GM12878 (cell line): ENCODE measurements around the gene MYH2. TPM values are rescaled to one million over a fixed set of nuclear protein-coding genes. Genes with fewer than 3 reads are reported as not detected.

ENCODE experiments used
- ATAC-seq: fragments of 200-7000 bp; cut with Tn5 transposase; 3 replicates; pipeline ENCODE4 v1.9.1; 2020; ENCODE audit warnings: mild to moderate bottlenecking, moderate library complexity
- BruUV-seq: library from RNA; stranded (reverse); fragments of 400-500 nt; replicated peaks from 2 replicates; lab custom pipeline; 2021; lab: Mats Ljungman, UMichigan
- CTCF ChIA-PET: fragments of 300-600 bp; sonication (Branson Sonifier 250); formaldehyde crosslinking; extraction: SDS; loops from one replicate; lab custom pipeline; 2021; ENCODE audit warnings: inconsistent platforms; lab: Yijun Ruan, JAX
- POLR2A ChIA-PET: fragments of 350-600 bp; formaldehyde crosslinking; extraction: SDS; loops from one replicate; lab custom pipeline; 2021; ENCODE audit warnings: inconsistent platforms; lab: Charles Lee
- RAD21 ChIA-PET: fragments of 300-600 bp; sonication (Branson Sonifier 250); formaldehyde crosslinking; loops from one replicate; lab custom pipeline; 2023; ENCODE audit warnings: antibody characterized with exemption; ENCODE audit not compliant: unreplicated experiment; lab: Charles Lee
- SMC1A ChIA-PET: fragments of 300-600 bp; sonication (Branson Sonifier 250); formaldehyde crosslinking; loops from one replicate; lab custom pipeline; 2023; ENCODE audit not compliant: unreplicated experiment, uncharacterized antibody; lab: Charles Lee
- DNase-seq: peaks from one replicate; pipeline ENCODE4 v3.0.0-alpha.2; 2011; ENCODE audit warnings: low read depth, low spot score
- FAIRE-seq: peaks from 3 replicates; lab custom pipeline; 2011; peaks lifted over from hg19 to GRCh38; lab: Jason Lieb, UNC
- H2AFZ ChIP-seq: 2 replicates; pipeline ENCODE4 v1.6.0; 2011; ENCODE audit warnings: low read depth, low read length, control low read depth; ENCODE audit not compliant: control insufficient read depth
- H3K27ac ChIP-seq: 2 replicates; pipeline ENCODE4 v1.5.1; 2011; ENCODE audit warnings: control low read depth; ENCODE audit not compliant: control insufficient read depth, insufficient read depth
- H3K27me3 ChIP-seq, 2 experiments: replicated peaks in 1 of 2; 2 replicates each; pipeline versions ENCODE4 v1.6.0 to v1.6.1; 2011; ENCODE audit warnings: low read length in 1 of 2; ENCODE audit not compliant: control insufficient read depth in 2 of 2, insufficient read depth in 2 of 2
- H3K36me3 ChIP-seq, 2 experiments: 2 replicates each; pipeline ENCODE4 v1.5.1; 2011; ENCODE audit warnings: low read length in 1 of 2; ENCODE audit not compliant: control insufficient read depth in 2 of 2, insufficient read depth in 2 of 2
- H3K4me1 ChIP-seq: 2 replicates; pipeline ENCODE4 v1.6.1; 2011; ENCODE audit warnings: mild to moderate bottlenecking, low read length, moderate library complexity, mixed read lengths; ENCODE audit not compliant: control insufficient read depth, insufficient read depth
- H3K4me2 ChIP-seq: 2 replicates; pipeline ENCODE4 v1.6.0; 2011; ENCODE audit warnings: control low read depth; ENCODE audit not compliant: control insufficient read depth, insufficient read depth
- H3K4me3 ChIP-seq: fragments of 200-600 bp; sonication (generic); 2 replicates; pipeline ENCODE4 v1.5.1; 2016
- H3K79me2 ChIP-seq: 2 replicates; pipeline ENCODE4 v1.6.0; 2011; ENCODE audit warnings: low read length; ENCODE audit not compliant: control insufficient read depth, insufficient read depth
- H3K9ac ChIP-seq: 2 replicates; pipeline ENCODE4 v1.8.0; 2011; ENCODE audit warnings: low read length, control low read depth, mixed read lengths; ENCODE audit not compliant: control insufficient read depth, insufficient read depth
- H3K9me3 ChIP-seq: replicated peaks from 3 replicates; pipeline ENCODE4 v1.5.1; 2011; ENCODE audit warnings: mild to moderate bottlenecking, low read length; ENCODE audit not compliant: control insufficient read depth, insufficient read depth
- H4K20me1 ChIP-seq: 2 replicates; pipeline ENCODE4 v1.6.0; 2011; ENCODE audit not compliant: control insufficient read depth, insufficient read depth
- EP300 ChIP-seq, 2 experiments: fragments of 150-350 bp in 1 of 2; IDR thresholded peaks; 2 replicates each; pipeline ENCODE4 v1.6.1; 2011 to 2012; ENCODE audit warnings: low read depth in 2 of 2, low read length in 2 of 2, borderline replicate concordance in 1 of 2, improper control_type of control experiment in 1 of 2, inconsistent platforms in 1 of 2; ENCODE audit not compliant: control insufficient read depth in 1 of 2
- ESRRA ChIP-seq: IDR thresholded peaks from 2 replicates; pipeline ENCODE4 v1.6.1; 2012; ENCODE audit warnings: mild to moderate bottlenecking, low read length, improper control_type of control experiment
- ETV6 ChIP-seq, 2 experiments: fragments of 450-650 bp in 1 of 2; IDR thresholded peaks in 1 of 2; conservative IDR thresholded peaks in 1 of 2; 2 replicates each; pipeline ENCODE4 v1.6.1; 2014; ENCODE audit warnings: antibody characterized with exemption in 1 of 2, borderline replicate concordance in 1 of 2, low read depth in 1 of 2, mild to moderate bottlenecking in 1 of 2, moderate library complexity in 1 of 2
- HDGF ChIP-seq: fragments of 450-650 bp; IDR thresholded peaks from 2 replicates; pipeline ENCODE4 v1.6.1; 2016; ENCODE audit warnings: antibody characterized with exemption
- RBBP5 ChIP-seq: fragments of 200-600 bp; sonication (generic); conservative IDR thresholded peaks from 2 replicates; pipeline ENCODE4 v1.6.1; 2016
- RUNX3 ChIP-seq: IDR thresholded peaks from 2 replicates; pipeline ENCODE4 v1.6.1; 2012; ENCODE audit warnings: low read length, inconsistent platforms
- ZNF592 ChIP-seq: fragments of 450-650 bp; IDR thresholded peaks from 2 replicates; pipeline ENCODE4 v1.6.1; 2017; ENCODE audit warnings: mild to moderate bottlenecking, moderate library complexity
- WGBS: methylation state at CpG from one replicate; pipeline ENCODE4 v1.1.6; 2016; ENCODE audit warnings: low lambda C conversion rate; ENCODE audit not compliant: insufficient replicate concordance, insufficient coverage; ENCODE audit errors: missing lambda C conversion rate; 5-methylcytosine and 5-hydroxymethylcytosine counted together
- in situ Hi-C: fragments of 300-500 bp; cut with MboI; formaldehyde crosslinking; loops from 9 replicates; pipeline ENCODE4 v1.14.3; 2018; ENCODE audit warnings: mixed read lengths
- intact Hi-C: fragments of 100-400 bp; cut with micrococcal nuclease; formaldehyde crosslinking; loops from one replicate; pipeline ENCODE4 v1.14.2; 2022; ENCODE audit not compliant: unreplicated experiment
- polyA plus RNA-seq, 11 experiments: library from polyadenylated mRNA; depleted of rRNA in 4 of 11; unstranded in 6 of 11; stranded (reverse) in 5 of 11; fragments of >200 nt; fragmentation: Nextera tagmentation in 4 of 11; fragmentation: Illumina TruSeq in 1 of 11; extraction: Ambion mirVana in 4 of 11; extraction: Trizol in 1 of 11; gene quantifications; 1 replicate in 1 of 11; 2 replicates in 10 of 11; pipeline versions ENCODE4 v1.2.1 to v1.2.3, GENCODE V29; 2011 to 2016; ENCODE audit warnings: inconsistent platforms in 2 of 11, missing spikeins in 2 of 11, low read depth in 1 of 11
- total RNA-seq, 4 experiments: library from RNA; depleted of rRNA in 3 of 4; stranded (reverse); fragments of >200 nt in 3 of 4; fragmentation: Illumina TruSeq in 1 of 4; extraction: Trizol in 1 of 4; gene quantifications; 2 replicates each; pipeline versions ENCODE4 v1.2.1 to v1.2.3, GENCODE V29; 2013 to 2021

MYH2 gene
- total and polyA plus RNA-seq, 10 of the 15 experiments (the other 5 are each of a cell fraction or from before 2014, with no cell fraction given) = not detected

GRCh38 chr17:10598621-10599020 lies 49.2 kb upstream of the MYH2 start:
- Histone ChIP-seq H3K27me3 (0 out of 4 replicates have a peak, but pooled peaks cover 0 to 3% of the 10 kb centered on the region in 2 experiments), H3K4me3 (no peak overlapping the region), H3K4me2 (no peak overlapping the region), H3K79me2 (no peaks in the 10 kb centered on the region), H3K36me3 (no peaks in the 10 kb centered on the region), H4K20me1 (no peaks in the 10 kb centered on the region), H3K27ac (no peak overlapping the region), H3K4me1 (no peaks in the 10 kb centered on the region), H2AFZ (no peak overlapping the region), H3K9me3 (no peaks in the 10 kb centered on the region), H3K9ac (no peak overlapping the region)
- ChIA-PET CTCF (no interaction called here), SMC1A (no interaction called here), POLR2A (no interaction called here), RAD21 (no interaction called here)
- DNase-seq = no peak
- WGBS = 33% methylated on average over 2 of the region's 2 CpGs
- in situ Hi-C loops (no loop called here), intact Hi-C loops (no loop called here)
- TF ChIP-seq ETV6 (conservative IDR thresholded peaks at IDR 0.05 in 1 of 2, IDR thresholded peaks at IDR 0.05 in 1 of 2; ENCODE audit: borderline replicate concordance in 1 of 2, low read depth in 1 of 2) = no peak
- TF ChIP-seq HDGF = no peak
- no peak for TF ChIP-seq ZNF592
- no peak for TF ChIP-seq EP300 (IDR thresholded peaks at IDR 0.05; ENCODE audit: borderline replicate concordance in 1 of 2, control insufficient read depth in 1 of 2, low read depth in 2 of 2, low read length in 2 of 2)
- no peak for TF ChIP-seq RBBP5
- no peak for TF ChIP-seq RUNX3
- TF ChIP-seq ESRRA = no peak
- BruUV-seq = no TSS peak
- FAIRE-seq = no peak
- no peak for ATAC-seq
